HG03175 (cell line): ENCODE data around the gene TEX22.

Experiments used
- ATAC-seq: cut with Tn5 transposase; IDR thresholded peaks from one replicate; pipeline ENCODE4 v1.9.1; 2021; ENCODE audit warnings: mild to moderate bottlenecking, moderate library complexity; ENCODE audit not compliant: unreplicated experiment

Gene TEX22

DNA sequence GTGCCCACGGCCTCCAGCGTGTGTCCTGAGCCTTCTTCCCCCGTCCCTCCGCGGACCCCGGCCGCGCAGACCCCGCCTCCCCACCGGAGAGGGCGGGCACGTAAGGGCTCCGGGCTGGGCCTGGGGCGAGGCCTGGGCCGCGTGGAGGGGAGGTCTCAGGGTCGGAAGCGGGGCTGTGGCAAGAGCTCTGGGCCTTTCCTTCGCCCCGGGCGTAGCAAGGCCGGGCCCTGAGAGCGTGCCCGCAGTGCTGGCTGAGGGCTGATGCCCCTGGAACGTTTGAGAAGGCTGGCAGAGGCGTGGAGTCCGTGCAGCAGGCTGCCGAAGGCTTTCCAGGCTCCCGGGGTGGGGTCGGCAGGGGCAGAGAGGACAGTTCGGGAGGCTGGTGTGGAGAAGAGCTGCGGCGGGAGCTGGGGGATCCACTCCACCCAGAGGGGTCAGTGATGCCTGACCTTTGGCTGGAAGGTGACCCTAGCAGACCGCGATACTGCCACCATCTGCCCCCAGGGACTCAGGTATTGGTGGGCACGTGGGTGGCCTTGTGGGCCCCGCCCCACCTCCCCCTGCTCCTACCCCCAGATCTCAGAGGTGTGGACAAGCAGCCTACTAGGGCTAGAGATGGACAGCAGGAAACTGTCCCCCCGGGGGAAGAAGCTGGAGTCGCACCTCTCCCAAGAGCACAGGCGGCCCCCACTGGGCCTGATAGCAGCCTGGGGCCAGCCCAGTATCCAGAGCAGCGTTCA, 558 bp downstream of the TEX22 start:
- peak; percentile 31 for ATAC-seq

DNA sequence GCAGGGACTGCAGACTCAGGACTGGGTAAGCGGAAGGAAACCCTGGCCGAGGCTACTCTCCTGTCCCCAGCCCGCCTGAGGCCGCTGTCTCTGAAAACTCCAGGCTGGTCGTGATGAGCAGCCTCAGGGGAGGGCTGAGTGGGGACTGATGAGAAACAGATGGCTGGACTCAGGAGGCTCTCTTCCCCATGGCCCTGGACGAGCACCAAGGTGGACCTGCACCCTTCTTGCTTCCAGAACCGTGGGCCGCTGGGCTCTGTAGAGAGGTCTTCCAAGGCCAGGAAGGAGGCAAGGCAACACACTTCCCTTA, 1.1 kb downstream of the TEX22 start:
- no peak for ATAC-seq

DNA sequence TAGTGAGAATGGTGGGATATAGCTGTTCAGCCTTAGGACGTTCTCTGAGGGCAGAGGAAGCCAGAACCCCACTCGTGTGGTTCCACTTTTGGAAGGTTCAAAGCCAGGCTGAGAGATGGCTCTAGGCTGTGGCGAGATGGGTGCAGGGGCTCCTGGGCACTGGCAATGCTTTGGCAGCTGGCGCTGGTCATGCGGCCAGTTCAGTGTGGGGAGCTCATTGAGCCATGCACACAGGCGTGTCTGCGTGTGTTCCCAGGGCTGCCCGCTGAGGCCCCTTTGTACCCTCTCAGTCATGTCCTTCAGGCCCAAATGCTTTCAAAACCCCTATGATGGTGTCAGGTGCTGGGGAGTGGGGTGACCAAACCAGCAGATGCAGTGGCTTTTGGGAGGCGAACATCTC, 1.7 kb downstream of the TEX22 start:
- ATAC-seq: no peak

DNA sequence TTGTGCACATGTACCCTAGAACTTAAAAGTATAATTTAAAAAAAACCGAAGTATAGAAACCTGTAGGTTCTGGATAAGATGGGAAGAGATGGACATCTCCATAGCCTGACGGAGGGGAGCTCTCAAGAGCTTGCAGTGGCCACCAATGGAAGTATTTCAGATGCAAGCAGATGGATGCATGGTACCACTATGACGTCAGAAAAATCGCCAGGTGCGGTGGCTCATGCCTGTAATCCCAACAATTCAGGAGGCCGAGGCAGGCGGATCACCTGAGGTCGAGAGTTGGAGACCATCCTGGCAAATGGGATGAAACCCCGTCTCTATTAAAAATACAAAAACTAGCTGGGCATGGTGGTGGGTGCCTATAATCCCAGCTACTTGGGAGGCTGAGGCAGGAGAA, 3.4 kb downstream of the TEX22 start:
- ATAC-seq: no peak

DNA sequence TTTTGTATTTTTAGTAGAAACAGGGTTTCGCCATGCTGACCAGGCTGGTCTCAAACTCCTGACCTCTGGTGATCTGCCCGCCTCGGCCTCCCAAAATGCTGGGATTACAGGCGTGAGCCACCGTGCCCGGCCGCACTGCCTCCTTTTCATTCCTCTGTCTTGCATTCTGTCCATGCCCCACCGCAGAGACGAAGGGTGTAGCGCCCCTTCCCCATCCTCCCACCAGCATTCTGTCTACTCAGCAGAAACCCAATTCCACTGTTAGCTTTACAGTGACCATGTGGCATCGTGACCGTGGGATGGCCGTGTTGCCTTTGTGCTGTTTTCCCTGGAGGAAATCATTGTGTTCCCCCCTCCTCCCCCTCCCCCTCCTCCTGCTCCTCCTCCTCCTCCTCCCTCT, 10.3 kb downstream of the TEX22 start:
- ATAC-seq: no peak

DNA sequence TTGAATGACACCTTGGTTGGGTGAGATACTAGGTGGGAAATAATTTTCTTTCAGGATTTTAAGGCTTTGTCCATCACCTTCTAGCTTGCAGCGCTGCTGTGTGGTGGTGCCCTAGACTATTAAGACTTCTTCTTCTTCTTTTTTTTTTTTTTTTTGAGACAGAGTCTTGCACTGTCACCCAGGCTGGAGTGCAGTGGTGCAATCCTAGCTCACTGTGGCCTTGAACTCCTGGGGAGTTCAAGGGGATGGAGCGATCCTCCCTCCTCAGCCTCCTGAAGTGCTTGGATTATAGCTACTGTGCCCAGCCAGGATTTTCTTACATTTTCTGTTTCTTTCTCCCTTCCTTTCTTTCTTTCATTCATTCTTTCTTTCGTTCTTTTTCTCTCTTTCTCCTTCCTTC, 11.0 kb downstream of the TEX22 start:
- no peak for ATAC-seq

DNA sequence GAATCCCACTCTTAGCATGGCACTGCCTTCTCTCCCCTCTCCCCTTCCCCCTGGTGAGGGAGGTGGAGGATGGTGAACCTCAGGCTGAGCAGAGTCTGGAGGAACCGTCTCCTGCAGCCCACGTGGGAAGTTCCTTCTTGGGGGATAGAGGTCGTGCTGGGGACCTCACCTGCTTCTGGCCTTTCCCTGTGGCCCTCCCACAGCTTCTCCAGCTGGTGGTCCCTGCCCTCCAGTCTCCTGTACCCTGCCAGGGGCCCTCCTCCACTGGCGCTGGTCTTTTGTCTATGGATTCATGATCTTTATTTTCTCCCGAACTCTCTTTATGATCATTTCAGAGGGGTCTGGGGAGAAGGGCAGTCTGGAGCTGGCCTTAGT, 12.3 kb downstream of the TEX22 start:
- no peak for ATAC-seq

DNA sequence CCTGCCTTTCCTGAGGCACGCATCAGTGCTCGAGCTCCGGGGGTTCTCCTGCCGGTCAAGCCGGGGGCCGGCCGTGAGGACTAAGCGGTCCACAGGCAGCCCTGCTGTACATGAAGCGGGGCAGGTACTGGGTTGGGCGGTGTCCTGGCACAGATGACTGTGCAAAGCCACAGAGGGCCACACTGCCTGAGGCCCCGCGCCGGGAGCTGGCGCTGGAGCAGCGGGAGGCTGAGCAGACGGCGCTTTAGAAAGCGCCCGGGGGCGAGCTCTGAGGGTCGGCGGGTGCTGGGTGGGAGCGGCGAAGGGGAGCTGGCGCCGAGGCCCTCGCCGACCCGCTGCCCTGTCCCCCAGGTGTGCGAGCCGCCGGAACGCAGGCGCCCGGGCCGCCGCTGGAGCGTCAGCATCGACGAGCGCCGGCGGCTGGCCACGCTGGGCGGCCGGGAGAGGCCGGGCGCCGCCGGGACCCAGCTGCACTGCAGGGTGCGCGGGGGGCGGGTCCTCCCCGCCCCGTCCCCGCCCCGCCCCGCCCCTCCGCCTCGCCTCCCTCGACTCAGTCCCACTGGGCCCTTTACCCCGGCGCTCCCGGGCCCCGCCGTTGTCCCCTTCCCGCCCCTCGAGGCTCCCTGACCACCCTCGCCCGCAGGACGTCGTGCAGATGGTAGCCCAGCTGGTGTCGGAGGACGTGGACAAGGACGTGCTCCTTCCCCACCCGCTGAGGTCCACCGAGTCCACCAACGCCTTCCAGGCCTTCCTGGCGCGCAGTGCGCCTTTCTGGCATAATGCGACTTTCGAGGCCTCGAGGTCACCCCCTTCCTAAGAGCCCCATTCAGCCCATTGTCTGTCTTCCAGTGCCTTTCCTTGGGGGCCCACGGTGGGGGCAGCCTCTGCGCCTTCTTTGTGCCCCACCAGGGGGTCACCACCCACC, 12.9 kb downstream of the TEX22 start:
- no peak for ATAC-seq

DNA sequence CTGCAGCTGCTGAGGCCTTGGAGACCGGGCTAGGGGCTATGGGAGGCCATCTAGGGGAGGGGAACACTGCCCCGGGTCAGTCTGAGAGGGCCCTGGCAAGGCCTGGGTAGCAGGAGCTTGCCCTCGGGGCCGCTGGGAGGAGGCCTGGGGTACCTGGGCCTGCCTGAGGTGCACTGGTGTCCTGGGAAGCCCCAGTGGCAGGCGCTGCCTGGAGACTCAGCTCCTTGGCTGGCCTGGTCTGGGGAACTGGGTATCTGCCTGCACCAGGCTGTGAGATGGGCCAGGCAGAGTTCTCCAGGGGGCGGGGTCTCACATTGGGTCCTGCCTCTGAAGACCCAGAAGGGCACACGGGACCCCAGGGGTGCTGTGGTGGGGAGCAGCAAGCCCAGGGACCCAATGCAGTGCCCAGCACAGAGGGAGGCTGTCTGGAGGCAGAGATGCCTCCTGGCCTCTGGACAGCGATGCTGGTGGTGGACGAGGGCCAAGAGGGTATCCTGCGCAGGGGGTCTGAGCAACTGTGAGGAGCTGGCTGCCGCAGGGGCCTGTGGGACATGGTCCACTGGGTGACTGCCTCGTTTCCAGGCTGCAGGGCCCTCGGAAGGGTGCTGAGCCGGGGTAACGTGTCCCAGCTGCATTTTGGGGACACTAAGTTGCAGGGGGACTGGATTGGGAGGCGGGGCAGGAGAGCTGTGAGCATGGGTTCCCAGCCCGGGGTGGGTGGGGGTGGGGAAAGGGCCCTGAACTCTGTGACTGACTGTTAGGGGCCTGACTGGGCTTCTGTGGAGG, 13.8 kb downstream of the TEX22 start:
- no peak for ATAC-seq

DNA sequence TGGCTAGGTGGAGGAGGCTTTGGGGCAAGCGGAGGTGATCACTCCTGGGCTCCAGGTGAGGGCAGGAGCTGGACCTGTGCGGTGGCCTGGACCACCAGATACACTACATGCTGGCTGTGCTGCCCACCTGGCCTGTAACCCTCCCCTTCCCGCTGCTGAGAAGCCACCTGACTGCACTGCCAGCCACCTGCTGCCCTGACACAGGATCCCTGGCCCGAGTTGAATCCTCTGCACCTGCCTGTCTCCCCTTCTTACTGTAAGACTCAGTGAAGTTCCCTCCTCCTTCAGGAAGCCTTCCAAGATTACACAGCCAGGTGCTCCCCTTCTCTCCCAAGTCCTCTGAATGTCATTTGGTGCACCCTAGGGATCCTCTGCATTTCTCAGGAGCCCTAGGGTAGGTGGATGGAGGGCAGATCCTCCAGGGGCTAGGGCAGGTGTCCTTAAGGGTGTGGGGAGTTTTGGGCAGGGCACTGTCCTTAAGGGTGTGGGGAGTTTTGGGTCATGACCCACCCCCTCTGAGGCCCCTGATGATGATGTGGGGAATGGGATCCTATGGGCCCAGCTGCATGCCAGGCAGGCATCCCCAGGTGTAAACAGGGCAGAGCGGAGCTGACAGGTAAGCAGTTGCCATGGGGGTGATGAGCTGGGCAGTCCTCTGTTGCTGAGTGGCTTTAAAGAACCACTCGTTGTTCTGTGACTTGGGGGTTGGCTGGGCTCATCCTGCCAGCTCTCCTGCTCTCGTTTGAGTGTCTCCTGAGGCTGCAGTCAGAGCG, 14.6 kb downstream of the TEX22 start:
- ATAC-seq: no peak

DNA sequence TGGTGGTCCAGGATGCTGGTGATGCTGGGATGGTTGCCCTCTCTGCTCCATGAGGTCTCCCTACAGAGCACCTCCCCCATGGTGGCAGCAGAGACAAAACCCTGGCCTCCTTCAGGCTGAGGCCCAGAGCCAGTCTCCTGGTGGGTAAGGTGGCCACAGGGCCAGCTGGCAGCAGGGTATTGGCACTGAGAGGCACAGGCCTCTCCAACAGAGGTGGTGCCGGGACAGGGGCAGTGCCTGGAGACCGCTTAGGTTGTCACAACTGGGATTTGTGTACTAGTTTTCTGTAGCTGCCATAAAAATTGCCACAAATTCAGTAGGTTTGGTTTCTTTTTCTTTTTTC, 15.2 kb downstream of the TEX22 start:
- no peak for ATAC-seq

DNA sequence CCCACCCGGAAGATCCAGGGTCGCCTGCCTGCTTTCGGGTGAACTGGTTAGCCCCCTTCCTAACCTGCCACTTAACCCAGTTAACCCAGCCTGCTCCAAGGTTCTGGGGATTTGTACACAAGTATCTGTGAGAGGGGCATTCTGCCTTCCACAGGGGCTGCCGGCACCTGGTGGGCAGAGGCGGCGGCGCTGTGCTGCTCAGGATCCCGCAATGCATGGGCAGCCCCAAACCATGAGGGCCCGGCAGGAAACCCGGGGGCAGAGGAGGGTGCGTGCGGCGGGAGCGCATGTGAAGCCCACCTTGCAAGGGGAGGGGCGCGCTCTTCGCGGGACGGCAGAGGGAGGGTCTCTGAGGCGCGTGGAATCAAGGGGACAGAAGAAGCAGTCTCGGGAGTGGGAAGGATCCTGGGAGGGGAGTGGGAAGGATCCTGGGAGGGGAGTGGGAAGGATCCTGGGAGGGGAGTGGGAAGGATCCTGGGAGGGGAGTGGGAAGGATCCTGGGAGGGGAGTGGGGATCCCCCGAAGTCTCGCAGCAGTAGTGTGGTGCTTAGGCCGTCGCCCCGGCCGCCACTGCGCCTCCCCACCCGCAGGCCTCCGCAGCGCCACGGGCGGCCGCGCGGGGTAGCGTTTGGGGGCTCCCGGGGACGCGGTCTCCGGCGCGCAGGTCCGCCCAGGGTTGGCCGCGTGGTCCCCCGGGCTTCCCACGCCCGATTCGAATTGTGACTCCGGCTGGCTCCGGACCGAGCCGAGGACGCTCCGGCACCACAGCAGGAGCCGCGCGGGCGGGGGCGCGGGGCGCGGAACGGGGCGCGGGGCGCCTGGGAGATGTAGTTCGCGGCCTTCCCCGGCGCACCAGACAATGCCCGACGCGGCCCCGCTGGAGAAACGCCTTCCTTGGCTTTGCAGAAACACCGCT, 16.4 kb downstream of the TEX22 start:
- peak; percentile 55 for ATAC-seq

DNA sequence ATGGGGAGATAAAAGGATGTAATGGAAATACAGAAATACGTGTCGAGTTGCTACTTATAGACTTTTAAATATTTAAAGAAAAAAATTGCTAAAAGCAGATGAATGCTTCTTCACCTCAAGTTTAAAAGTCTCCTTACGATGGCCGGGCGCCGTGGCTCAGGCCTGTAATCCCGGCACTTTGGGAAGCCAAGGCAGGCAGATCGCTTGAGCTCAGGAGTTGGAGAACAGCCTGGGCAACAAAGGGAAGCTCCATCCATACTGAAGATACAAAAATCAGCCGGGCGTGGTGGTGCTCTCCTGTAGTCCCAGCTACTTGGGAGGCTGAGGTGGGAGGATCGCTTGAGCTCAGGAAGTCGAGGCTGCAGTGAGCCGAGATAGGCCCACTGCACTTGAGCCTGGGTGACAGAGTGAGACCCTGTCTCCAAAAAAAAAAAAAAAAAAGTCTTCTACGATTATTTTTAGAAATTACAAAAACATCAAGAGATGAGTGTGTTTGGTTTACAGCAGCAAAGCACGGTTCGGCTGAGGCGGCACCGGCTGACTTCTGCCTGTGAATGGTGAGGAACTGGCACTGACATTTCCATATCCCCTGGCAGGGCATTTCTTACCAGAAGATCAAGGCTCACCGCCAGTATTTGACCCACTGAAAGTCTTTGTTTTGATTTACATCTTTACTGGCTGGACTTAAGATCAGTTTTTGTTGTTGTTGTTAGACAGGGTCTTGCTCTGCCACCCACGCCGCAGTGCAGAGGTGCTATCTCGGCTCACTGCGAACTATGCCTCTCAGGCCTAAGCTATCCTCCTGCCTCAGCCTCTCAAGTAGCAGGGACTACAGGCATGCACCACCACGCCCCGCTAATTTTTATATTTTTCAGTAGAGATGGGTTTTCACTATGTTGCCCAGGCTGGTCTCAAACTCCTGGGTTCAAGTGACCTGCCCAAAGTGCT, 17.4 kb downstream of the TEX22 start:
- ATAC-seq: no peak

DNA sequence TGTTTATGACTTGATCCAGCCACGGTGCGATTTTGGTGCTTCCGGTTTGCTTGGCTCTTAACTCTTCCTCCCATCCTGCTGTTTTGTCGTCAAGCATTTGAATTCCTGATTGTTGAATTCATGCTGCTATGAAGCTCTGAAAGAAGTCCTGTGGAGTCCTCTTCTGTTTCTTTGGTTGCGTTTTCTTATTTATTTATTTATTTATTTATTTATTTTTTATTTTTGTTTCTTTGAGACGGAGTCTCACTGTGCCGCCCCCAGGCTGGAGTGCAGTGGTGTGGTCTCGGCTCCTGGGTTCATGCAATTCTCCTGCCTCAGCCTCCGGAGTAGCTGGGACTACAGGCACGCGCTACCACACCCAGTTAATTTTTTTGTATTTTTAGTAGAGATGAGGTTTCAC, 18.3 kb downstream of the TEX22 start:
- no peak for ATAC-seq

DNA sequence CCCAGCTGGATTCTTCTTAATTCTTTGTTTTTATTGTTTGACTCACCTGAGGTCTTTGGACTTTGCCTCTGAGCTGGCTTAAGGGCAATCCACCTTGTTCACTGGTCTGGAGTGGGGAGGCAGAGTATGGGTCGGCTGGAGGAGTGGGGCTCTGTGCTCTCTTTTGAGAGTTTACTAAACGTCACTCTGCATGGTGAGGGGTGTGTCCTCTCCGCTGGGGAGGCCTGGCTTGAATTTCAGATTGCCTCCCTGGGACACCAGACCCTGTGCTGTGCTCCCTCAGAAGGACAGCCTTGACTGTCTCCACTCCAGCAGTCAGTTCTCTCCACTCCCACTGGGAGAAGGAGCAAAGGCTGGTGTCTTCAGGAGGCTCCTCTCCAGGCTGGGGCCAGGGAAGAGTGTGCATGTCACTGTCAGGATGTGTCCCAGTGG, 19.4 kb downstream of the TEX22 start:
- no peak for ATAC-seq

DNA sequence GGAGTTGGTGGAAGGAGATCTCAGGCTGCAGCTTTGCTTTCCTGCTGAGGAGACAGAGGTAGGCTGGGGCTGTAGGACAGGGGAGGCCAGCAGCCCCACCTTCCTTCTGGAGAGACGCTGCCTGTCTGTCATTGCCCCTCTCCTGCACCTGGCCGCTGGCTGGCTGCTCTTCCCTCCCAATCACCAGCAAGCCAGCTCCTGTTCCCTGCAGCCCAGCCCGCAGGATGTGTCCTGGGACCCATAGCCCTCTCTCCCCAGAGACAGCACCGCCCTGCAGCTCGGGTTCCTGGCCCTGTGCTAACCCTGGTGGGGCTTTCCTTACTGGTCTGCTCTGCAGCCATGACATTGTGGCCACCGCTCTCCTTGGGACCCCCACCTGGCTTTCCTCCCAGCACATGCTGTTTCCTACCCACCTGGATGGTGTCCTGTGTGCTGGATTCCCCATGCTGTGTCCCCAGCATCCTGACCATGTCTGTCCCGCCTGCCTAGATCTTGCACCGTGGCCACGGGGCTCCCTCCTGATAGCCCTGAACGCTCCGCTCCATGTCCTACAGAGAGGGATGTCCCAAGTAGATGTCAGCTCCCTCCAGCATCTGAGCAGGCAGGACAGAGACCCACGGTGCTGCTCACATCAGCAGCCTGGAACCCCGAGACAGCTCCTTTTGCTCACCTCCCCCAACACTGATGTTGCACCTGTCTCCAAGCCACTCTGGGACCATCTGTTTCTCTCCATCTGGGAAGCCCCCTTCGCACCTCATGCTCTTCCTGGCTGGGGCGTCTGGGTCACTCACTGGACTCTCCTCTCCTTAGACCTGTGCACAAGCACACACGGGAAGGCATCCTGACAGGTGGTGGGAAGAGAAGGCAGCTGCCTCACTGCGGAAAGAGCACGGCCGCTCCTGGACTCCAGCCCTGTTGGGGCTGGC, 20.2 kb downstream of the TEX22 start:
- no peak for ATAC-seq

DNA sequence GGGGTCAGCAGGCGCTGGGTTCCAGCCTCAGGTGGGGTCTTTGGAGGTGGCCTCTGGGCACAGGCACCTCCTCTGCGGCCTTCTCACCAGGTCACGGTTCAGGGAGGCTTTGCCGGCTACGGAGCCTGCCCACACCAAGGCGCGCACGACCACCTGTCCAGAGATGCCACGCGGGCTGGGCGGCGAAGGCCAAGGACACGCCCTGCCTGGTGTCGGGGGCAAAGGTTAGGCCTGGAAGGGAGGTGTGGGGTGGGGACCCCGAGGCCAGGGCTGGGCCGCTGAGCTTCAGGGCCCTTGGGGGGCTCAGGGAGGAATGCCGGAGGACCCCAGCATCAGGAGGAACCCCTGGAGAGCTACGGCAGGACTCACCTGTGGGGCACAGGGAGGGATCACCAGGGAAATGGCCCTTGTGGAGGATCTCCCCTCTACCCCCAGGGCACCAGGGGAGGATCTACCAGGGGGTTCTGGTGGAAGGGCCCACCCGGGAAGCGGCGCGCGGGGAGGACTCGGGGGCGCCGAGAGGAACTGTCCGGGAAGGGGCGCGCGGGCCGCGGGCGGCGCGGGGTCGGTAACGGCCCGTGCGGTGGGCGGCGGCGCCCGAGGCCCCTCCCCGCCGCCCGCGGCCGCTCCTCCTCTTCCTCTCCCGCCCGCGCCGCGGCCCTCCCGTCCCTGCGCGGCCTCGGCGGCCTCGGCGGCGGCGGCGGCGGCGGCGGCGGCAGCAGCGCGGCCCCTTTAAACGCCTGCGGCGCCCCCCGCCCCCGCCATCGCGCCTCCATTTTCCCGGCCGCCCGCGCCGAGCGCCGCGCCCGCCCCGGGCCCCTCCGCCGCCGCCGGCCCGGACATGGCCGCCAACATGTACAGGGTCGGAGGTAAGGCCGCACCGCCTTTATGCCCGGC, 21.1 kb downstream of the TEX22 start, which contains the start of gene MTA1:
TSS of gene MTA1 (plus strand) at position 633 of the 897 bp plus-strand sequence. CDS start at position 842, 209 bp downstream.
- ATAC-seq: peak; percentile 47
